Activated CD8-positive, alpha-beta memory T cell treated with anti-CD3 and anti-CD28 coated beads, Interleukin-2, amount 50 U/mL, for 24 hours (primary cell): ENCODE data around the gene TJP1.
"Not testable (repeated sequence)": the region's sequence is repeated elsewhere in the genome, so short reads cannot be mapped to it uniquely, and the experiment has no call there.

ENCODE experiments used
- DNase-seq: peaks from one replicate; pipeline ENCODE4 v3.0.0-alpha.2; 2020; ENCODE audit errors: extremely low read depth

TJP1 gene

DNA sequence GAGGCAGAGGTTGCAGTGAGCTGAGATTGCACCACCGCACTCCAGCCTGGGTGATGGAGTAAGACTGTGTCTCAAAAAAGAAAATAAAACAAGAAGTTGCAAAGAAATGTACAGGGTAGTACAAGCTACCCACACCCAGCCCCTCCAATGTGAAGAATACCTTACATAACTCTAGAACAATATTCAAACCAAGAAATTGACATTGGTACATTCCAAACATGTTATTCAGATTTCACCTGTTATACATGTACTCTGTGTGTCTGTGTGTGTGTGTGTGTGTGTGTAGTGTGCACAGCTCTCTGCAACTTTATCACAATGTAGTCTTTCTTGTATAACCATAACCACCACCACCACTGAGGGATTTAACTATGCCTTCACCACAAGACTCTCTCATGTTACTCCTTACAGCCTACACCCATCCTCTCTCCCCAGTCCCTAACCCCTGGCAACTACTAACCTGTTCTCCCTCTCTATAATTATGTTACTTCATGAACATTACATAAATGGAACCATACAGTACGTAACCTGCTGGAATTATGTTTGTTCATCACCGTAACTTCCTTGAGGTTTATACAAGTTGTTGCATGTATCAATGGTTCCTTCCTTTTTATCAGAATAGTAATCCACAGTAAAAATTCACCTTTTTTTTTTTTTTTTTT is 16.2 kb upstream of the TJP1 start:
- DNase-seq = no peak

DNA sequence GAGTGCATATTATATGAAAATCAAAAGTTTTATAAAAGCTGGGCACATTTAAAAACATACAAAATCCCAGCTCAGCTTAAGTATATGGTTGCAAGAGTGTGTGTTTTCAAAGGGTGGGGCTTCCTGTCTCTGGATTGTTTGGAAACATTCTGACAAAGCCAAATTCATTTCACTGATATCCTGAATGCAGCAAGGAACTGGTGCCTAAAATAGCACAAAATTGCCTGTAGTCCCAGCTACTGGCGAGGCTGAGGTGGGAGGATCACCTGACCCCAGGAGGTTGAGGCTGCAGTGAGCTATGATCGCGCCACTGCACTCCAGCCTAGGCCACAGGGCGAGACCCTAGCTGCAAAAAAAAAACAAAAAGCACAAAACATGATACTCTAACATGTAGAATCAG is 13.0 kb upstream of the TJP1 start:
- DNase-seq = no peak

DNA sequence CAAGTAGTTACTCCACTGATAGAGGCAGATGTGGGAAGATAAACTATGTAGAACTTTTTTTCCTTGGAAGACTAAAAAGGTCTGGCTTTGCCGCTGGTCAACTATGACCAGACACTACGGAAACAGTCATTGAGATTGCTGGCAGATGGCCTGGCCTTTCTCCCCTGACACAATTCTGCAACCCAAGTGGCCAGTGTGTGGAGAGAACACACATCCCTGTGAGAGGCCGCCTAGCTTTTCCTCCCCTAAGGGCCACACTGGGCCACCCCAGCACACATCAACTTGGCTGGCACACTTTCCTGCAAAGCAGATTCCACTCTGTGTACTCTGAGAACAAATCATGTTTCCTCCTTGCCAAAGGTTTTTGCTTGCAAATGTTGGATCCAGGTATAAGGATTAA is 10.4 kb upstream of the TJP1 start:
- DNase-seq = no peak

GRCh38 chr15:29826908-29827820 is 4.9 kb upstream of the TJP1 start:
- no peak for DNase-seq

DNA sequence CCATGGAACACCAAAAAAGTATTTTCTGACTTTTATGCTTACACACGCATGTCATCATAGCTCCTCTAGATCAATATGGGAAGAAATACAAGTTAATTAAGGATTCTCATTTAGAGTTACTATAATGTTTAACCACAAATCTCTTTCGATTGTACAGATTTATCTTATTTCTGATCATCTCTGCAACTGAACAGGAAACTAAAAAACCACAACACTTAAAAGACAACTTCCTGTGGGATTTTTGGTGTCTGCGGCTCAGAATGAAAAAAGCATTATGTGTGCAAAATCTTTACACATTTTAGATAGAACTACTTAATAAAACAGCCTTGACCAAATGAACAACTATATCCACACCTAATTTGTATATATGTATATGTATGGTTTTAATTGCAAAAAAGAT is 3.0 kb upstream of the TJP1 start:
- DNase-seq = no peak

- DNase-seq = no peak
Measured at GRCh38 chr15:29822684-29823459, 604 bp upstream of the TJP1 start.

GRCh38 chr15:29821416-29822099 is 710 bp downstream of the TJP1 start:
- DNase-seq = no peak

DNA sequence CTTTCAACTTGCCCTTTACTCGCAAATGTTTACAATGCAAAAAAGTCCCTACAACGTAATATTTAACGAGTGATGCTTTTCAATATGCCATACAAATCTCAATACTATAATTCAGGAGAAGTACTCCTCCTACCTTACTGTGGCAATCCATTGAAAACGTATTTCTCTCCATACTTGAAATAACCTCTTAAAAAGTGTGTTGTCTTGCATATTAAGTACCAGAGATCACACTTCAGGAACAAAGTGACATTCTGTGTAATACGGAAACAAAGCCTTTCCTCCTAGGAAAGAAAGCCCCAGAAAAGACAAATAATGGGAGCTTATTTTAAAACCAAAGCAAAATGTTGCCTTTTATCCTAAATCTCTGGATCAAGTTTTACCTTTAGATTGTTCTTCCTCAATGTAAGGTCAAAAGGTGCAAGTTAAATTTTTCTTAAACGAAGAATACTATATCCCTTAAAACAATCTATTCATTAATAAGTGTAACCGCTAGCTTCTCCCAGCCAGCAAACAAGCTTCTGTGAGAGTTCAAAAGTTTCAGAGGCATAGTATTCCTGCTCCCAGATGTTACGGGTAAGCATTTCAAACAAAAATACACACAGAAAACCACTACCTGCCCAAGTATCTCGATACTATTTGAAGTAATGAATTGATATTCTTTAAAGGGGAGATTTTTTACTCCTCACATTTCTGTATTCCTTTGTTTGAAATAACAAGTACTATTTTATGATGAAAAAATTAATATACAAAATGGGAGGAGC is 1.7 kb downstream of the TJP1 start:
- no peak for DNase-seq

- no peak for DNase-seq
Measured at GRCh38 chr15:29819979-29820378, 2.3 kb downstream of the TJP1 start.

GRCh38 chr15:29818141-29818540 is 4.1 kb downstream of the TJP1 start:
- no peak for DNase-seq

- not testable (repeated sequence) for DNase-seq
Measured at GRCh38 chr15:29817455-29817854, 4.8 kb downstream of the TJP1 start.

GRCh38 chr15:29815000-29815710 is 7.1 kb downstream of the TJP1 start:
- DNase-seq = no peak

GRCh38 chr15:29813009-29813408 is 9.3 kb downstream of the TJP1 start:
- DNase-seq = no peak

DNA sequence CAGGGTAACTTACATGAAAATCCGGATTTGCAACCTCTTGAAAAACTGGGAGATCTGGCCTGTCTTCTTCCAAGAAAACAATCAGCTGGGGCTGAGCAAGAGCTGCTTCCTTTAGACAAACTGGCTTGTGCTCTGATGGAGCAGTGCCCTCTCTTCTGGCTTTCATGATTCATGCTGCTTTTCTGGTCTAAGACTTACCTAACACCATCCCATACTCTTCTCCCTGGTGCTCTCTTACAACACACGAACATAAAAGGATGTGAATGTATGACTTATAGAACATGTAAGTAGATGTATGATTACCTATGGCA is 9.9 kb downstream of the TJP1 start:
- no peak for DNase-seq

- no peak for DNase-seq
Measured at GRCh38 chr15:29811691-29812383, 10.4 kb downstream of the TJP1 start.

DNA sequence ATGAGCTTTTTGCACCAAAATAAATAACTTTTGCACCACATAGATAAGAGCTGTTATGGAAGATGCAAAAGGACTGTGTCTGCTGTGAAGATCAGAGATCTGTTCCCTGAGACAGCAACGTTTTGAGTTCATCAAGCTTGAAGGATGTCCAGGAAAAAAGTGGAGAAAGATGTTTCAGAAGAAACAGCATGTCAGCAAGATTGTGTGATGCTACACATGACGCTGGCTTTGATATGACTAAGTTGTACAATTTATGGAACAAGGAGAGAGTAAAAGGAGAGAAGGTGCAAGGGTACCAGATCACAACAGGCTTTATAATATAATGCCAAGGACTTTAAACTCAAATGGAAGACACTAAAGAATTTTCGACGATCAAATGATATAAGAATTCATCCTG is 16.6 kb downstream of the TJP1 start:
- no peak for DNase-seq

DNA sequence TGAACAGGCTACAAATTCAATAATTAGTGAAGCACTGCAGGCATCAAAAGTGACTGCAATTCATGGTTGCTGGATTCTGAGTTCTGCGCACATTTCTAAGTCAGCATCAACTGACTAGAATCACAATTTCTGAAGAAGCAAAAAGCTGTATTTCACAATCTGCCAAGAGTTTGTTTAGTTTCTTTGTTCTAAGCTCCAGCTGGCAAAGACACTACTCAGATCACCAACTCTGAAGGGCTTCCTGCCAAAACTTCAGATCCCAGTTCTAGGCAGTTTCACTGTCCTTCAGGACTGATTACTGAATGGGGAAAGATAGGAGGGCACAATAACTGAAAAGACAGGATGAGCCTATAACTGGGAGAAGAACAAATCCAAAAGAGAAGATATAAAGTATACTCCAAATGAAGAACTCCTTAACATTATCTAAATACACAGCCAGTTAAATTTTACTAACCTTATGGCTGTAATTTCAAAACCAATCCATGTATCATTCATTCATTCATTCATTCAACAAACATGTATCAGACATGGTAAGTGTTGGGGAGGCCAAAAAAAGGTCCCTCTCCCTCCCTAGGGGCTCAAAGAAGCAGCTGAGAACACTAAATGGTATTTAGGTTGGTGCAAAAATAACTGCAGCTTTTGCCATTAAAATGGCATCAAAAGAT is 17.1 kb downstream of the TJP1 start:
- no peak for DNase-seq

GRCh38 chr15:29802411-29802810 is 19.9 kb downstream of the TJP1 start:
- DNase-seq = no peak
